ENCODE data around the gene UBAP1. TPM values are rescaled to one million over a fixed set of nuclear protein-coding genes. Genes with fewer than 3 reads are reported as not detected.

The UBAP1 gene
- polyA plus RNA-seq, 1 of the 3 experiments (the other 2 are of a cell fraction): 26.3 TPM

DNA sequence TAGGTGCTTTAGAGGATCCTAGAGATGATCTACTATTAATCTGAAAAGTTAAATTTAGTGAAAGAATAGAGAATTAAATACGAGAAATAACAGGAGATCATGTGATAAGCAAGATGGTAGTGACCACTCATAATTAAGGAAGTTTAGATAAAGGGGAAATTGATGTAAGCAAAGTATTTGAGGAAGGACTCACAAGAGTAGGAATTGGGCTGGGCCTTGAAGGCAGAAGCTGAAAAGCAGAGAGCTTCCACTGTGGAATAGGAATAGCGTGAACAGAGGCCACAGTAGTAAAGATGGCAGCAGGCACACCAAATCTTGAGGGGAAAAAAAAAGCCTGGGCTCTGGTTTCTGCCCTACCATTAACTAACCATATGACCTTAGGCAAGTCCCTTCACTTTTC is 112.2 kb downstream of the UBAP1 start:
- WGBS (ENCODE audit: low lambda C conversion rate): 93% methylated on average over 2 of the region's 2 CpGs
- Histone ChIP-seq H3K9me2 (no peaks in the 10 kb centered on the region), H2AFZ (ENCODE audit: low read depth) (no peak overlapping the region), H3K36me3 (replicated peaks in 1 of 2; ENCODE audit: control insufficient read depth in 1 of 2, insufficient read depth in 2 of 2, low read length in 1 of 2) (peaks cover 0 to 16% of the 10 kb centered on the region in 2 experiments), H3K79me2 (ENCODE audit: insufficient read depth) (no peaks in the 10 kb centered on the region), H3K27ac (ENCODE audit: low read depth in 2 of 2, low read length in 1 of 2) (no peak overlapping the region), H3K4me1 (ENCODE audit: control insufficient read depth in 1 of 2, insufficient read depth in 2 of 2, low read depth in 1 of 2, low read length in 1 of 2) (no peaks in the 10 kb centered on the region), H3F3A (replicated peaks; ENCODE audit: insufficient read depth) (no peaks in the 10 kb centered on the region), H4K20me1 (ENCODE audit: insufficient read depth) (no peaks in the 10 kb centered on the region), H3K9ac (no peak overlapping the region), H3K9me3 (no peaks in the 10 kb centered on the region), H3K27me3 (ENCODE audit: insufficient read depth) (no peaks in the 10 kb centered on the region), H3K4me3 (ENCODE audit: low read depth in 2 of 2, low read length in 1 of 2) (no peak overlapping the region), H3K4me2 (no peak overlapping the region)
- CTCF ChIA-PET: no interaction called here
- TF ChIP-seq, protein P1, sequence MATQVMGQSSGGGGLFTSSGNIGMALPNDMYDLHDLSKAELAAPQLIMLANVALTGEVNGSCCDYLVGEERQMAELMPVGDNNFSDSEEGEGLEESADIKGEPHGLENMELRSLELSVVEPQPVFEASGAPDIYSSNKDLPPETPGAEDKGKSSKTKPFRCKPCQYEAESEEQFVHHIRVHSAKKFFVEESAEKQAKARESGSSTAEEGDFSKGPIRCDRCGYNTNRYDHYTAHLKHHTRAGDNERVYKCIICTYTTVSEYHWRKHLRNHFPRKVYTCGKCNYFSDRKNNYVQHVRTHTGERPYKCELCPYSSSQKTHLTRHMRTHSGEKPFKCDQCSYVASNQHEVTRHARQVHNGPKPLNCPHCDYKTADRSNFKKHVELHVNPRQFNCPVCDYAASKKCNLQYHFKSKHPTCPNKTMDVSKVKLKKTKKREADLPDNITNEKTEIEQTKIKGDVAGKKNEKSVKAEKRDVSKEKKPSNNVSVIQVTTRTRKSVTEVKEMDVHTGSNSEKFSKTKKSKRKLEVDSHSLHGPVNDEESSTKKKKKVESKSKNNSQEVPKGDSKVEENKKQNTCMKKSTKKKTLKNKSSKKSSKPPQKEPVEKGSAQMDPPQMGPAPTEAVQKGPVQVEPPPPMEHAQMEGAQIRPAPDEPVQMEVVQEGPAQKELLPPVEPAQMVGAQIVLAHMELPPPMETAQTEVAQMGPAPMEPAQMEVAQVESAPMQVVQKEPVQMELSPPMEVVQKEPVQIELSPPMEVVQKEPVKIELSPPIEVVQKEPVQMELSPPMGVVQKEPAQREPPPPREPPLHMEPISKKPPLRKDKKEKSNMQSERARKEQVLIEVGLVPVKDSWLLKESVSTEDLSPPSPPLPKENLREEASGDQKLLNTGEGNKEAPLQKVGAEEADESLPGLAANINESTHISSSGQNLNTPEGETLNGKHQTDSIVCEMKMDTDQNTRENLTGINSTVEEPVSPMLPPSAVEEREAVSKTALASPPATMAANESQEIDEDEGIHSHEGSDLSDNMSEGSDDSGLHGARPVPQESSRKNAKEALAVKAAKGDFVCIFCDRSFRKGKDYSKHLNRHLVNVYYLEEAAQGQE (IDR thresholded peaks at IDR 0.05; ENCODE audit: low read depth, low read length): no peak
- no peak for TF ChIP-seq RAD21 (IDR thresholded peaks at IDR 0.05; ENCODE audit: low read length)
- TF ChIP-seq FOXJ3 (CRISPR knock-in tag; IDR thresholded peaks at IDR 0.05): no peak
- no peak for TF ChIP-seq CHD2 (IDR thresholded peaks at IDR 0.05; ENCODE audit: low read length, partially characterized antibody)
- no peak for TF ChIP-seq NFIC (IDR thresholded peaks at IDR 0.05; ENCODE audit: borderline replicate concordance)
- no peak for TF ChIP-seq POLR2AphosphoS5 (IDR thresholded peaks at IDR 0.05; ENCODE audit: low read depth, low read length)
- no peak for TF ChIP-seq MAX (IDR thresholded peaks at IDR 0.05; ENCODE audit: low read depth)
- TF ChIP-seq SMC3 (IDR thresholded peaks at IDR 0.05; ENCODE audit: low read depth, low read length): no peak
- DNase-seq: no peak
- POLR2A ChIA-PET: no interaction called here

- TF ChIP-seq CTCF (IDR thresholded peaks at IDR 0.05) (no peak), JUND (IDR thresholded peaks at IDR 0.05) (no peak), RFX5 (IDR thresholded peaks at IDR 0.05; ENCODE audit: low read length) (no peak)
- Histone ChIP-seq H3K4me1 (ENCODE audit: control insufficient read depth in 1 of 2, insufficient read depth in 2 of 2, low read depth in 1 of 2, low read length in 1 of 2) (no peaks in the 10 kb centered on the region), H3K79me2 (ENCODE audit: insufficient read depth) (no peaks in the 10 kb centered on the region), H3K9ac (no peak overlapping the region), H3K4me3 (ENCODE audit: low read depth in 2 of 2, low read length in 1 of 2) (no peak overlapping the region), H3K36me3 (replicated peaks in 1 of 2; ENCODE audit: control insufficient read depth in 1 of 2, insufficient read depth in 2 of 2, low read length in 1 of 2) (peaks cover 0 to 16% of the 10 kb centered on the region in 2 experiments), H3K9me3 (no peaks in the 10 kb centered on the region), H3K27me3 (ENCODE audit: insufficient read depth) (no peaks in the 10 kb centered on the region), H3F3A (replicated peaks; ENCODE audit: insufficient read depth) (no peaks in the 10 kb centered on the region), H4K20me1 (ENCODE audit: insufficient read depth) (no peaks in the 10 kb centered on the region), H3K9me2 (no peaks in the 10 kb centered on the region), H3K27ac (ENCODE audit: low read depth in 2 of 2, low read length in 1 of 2) (no peak overlapping the region), H3K4me2 (no peak overlapping the region), H2AFZ (ENCODE audit: low read depth) (no peak overlapping the region)
- POLR2A ChIA-PET: no interaction called here
- WGBS (ENCODE audit: low lambda C conversion rate): 81% methylated on average over 2 of the region's 2 CpGs
- DNase-seq: no peak
- CTCF ChIA-PET: no interaction called here
These were observed 112.6 kb downstream of the UBAP1 start for GRCh38 chr9:34291423-34291822.

All from SK-N-SH (cell line).